Stimulated activated CD8-positive, alpha-beta memory T cell treated with anti-CD3 and anti-CD28 coated beads, Interleukin-15, amount 100 ng/mL, for 4 hours (primary cell): Measurements from ENCODE around the gene NR2F6.

Experiments used
- DNase-seq, 2 donors: peaks; one replicate each; pipeline ENCODE4 v3.0.0-alpha.2; 2020; ENCODE audit warnings: low read depth in 2 of 2

NR2F6 gene

DNA sequence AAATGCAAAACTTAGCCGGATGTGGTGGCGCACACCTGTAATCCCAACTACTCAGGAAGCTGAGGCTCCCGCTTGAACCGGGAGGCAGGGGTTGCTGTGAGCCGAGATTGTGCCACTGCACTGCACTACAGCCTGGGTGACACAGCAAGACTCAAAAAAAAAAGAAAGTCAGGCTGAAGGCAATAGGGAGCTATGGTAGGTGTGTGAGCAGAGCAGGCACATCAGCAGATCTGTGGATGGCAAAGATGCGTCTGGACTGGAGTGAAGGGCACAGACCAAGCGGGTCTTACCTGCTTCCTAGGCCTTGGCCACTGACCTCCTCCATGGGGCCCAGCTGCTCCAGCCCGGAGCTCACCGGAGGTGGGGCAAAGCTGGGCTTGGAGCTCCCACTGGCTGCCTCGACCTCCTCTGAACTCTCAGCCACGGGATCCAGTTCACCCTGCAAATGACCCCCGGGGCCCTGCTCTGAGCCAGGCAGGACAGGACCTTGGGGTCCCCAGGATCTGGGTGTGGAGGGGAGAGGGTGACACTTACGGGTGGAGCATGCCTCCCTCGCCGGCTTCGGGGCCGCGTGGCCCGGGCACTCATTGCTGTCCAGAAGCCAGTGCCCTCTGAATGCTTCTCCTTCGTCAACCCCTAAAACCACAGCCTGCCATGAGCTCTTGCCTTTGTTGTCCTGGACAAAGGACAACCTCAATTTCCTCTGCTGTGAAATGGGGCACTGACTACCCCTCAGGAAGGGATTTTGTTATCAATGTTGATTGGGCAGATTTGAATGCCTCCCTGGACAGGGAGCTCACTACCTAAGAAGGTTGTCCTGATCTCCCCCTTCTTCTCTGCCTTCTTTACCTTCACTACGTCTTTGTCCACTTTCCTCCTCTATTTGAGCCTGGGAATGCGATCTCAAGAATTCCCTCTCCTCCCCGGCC, 18.3 kb upstream of the NR2F6 start:
- DNase-seq, result no peak

DNA sequence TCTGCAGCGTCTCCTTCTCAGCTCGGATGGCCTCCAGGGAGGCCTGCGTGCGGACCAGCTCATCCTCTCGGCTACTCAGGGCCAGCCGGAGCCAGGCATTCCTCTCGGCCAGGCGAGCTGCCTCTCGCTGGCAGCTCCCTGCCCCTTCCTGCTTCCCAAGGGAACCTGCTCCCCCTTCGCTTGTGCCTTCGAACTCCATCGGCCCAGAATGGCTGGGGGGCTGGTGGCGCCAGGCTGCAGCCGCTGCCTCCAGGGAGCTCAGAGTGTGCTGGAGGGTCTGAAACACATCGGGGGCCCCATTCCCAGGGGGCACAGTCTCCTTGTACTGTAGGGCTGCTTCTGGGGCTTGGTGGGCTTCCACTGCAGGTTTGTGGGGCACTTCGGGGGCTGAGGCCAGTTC, 16.8 kb upstream of the NR2F6 start:
- no peak for DNase-seq

DNA sequence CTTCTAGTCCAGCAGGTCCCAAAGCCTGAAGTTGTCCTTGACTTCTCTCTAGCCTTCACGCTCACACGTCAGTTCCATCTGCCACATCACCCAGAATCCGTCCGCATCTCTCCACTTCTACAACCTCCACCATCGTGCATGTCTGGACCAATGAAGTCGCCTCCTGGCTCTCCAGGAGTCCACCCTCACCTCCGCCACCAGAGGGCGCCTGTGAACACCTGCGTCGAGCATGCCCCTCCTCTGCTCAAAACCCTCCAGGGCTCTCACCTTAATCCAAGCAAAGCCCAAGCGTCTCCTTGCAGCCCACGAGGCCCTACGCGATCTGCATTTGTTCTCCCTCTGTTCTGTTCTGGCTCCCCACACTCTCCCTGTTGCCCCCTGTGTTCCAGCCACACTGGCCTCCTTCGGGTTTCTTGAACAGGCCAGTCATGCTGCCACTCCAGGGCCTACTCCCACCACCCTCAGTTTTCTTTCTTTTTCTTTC, 15.2 kb upstream of the NR2F6 start:
- peak; percentile 67 to 77 for DNase-seq

DNA sequence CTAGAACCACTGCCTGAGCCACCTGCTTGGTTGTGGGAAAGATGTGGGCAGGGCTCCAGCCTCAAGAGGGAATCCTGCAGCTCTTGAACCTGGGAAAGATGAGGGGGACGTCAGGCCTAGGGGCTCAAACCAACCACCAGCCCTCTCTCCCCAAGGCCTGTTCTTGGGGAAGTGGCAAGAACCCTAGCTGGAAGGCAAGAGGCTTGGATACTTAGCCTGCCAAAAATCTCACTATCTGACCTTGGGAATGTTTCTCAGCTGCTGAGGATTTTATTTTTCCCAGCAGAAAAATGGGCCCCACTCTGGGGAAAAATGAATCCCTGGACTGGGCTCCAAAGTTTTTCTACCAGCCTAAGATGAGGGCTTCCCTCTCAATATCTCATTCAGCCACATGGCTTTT, 14.2 kb upstream of the NR2F6 start:
- no peak for DNase-seq

DNA sequence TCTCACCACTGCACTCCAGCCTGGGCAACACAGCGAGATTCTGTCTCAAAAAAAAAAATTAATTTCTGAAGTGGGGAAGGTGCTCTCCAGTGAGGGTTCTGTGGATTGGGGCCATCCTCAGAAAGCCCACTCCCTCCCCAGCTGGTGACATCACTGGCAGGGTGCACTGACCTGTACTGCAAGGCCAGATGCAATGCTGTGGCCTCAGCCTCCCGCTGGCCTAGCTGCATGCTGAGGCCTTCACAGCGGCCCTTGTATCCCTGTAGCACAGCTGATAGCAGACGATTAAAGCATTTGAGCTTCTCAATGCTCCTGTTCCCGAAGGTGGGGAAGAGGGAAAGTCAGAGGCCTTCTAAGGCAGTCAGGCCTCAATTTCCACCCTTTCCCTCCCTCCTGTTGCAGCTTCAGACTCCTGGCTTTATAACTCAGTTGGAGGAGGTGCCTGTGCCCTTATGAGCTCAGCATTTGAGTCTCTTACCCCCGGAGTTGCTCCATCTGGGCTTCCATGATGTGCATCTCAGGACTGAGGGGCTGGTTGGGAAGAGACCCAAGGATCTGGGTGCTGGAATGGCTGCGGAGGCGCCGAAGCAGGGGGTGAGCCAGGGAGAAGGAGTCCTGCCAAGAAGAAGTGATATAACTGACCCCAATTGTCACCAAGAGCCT, 13.5 kb upstream of the NR2F6 start:
- DNase-seq, result no peak

DNA sequence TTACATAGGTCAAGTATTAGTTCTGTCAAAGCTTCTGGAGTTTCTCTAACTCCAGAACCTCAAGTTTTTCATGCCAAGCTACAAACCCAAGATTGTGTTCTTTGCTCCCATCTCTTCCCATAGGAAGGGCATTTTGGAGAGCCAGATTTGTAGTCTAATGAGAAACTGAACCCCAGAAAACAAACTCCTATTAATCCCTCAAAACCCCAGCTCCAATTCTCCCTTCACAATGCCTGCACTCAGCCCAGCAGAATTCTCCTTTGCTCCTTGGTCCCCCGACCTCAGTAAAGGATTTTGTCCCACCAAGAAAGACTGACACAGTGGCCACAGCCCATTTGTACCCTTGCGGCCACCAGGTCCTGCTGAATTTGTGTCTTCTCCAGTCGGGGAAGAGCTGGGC, 10.4 kb upstream of the NR2F6 start:
- DNase-seq, result no peak

DNA sequence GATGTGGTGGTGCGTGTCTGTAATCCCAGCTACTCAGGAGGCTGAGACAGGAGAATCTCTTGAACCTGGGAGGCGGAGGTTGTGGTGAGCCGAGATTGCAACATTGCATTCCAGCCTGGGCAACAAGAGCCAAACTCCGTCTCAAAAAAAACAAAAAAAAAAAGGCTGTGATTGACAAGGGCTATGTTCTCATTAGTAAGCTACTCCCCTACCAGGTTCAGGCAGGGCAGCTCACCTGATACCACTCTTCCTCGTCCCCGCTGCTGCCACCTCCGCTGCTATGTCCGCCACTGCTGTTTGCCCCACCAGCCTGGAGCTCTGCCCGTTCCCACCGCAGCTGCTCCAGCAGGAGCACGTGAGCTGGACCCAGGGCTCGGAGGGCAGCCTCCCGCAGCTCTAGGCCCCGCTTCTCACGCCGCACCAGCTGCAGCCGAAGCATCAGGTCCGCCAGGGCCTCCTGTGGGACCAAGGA, 9.5 kb upstream of the NR2F6 start:
- no peak for DNase-seq

DNA sequence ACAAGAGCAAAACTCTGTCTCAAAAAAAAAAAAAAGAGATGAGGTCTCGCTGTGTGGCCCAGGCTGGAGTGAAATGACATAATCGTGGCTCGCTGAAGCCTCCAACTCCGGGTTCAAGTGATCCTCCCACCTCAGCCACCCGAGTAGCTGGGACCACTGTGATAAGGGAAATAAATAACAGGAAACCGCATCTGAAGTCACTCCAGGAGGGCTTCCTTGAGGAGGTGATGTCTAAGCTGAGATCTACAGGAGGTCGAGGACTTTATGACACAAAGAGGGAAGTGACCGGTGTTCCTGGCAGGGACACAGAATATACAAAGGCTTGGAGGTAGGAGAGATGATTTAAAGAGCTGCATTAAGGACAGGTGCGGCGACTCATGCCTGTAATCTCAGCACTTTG, 8.9 kb upstream of the NR2F6 start:
- no peak for DNase-seq

DNA sequence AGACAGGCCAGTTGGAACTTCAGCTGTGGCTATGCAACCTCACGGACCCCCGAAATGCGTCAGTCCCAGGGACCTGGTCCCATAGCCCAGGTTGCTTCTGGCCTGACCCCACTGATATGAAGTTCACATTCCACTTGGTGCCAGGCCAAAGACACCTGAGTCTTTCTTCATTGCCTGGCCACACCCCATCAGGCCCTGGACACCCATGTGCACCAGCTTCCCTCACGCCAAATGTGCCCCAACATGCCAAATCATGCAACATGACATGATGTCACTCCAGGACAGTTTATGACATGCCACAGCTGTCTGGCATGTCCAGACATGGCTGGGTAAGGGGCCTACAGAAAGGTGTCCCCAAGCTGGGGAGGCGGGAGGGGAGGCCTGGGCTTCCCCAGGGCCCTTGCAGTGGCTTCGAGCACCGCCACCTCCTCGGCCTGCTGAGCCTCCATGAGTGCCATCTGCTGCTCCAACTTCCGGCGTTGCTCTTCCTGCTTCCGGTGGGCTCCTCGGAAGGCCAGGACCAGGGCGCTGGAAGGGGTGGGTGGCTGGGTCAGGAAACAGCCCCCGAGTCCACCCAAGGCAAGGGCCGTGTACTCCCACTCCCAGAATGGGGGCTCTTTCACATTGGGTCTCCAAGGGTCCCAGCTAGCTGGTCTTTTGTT, 4.3 kb upstream of the NR2F6 start:
- DNase-seq, result no peak

DNA sequence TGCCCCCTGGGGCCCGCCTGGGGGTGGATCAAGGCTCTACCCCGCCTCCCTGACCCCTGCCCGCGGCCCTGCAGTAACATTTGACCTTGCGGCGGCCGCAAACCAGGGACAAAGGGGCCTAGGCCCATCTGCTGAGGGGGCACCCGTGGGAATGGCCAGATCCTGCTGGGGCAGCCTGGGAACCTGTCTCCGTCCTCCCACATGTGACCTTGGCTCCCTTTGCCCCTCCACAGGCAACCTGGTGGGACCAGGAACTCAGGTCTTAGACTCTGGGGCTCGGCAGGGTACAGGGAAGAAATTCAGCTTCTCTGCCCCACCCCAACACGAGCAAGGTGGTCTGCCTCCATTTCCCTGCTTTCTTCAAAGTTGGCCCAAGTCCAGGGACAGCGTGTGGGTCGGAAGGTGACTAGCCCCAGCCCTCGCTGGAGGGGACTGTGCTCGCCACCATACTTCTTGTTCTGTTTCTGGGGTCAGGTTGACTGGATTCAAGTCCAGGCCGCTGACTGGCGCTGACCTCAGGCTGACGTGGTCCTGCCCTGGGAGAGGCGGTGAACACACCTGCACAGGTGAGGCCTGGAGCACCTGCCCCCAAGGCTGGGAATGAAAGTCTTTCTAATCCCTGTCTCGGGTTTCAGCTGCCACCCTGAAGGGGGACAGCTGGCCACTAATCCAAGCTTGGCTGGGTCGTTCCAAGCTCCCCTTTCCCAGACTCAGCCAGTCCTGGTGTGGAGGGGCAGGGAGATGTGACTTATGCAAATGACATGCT, 2.5 kb upstream of the NR2F6 start:
- no peak for DNase-seq

DNA sequence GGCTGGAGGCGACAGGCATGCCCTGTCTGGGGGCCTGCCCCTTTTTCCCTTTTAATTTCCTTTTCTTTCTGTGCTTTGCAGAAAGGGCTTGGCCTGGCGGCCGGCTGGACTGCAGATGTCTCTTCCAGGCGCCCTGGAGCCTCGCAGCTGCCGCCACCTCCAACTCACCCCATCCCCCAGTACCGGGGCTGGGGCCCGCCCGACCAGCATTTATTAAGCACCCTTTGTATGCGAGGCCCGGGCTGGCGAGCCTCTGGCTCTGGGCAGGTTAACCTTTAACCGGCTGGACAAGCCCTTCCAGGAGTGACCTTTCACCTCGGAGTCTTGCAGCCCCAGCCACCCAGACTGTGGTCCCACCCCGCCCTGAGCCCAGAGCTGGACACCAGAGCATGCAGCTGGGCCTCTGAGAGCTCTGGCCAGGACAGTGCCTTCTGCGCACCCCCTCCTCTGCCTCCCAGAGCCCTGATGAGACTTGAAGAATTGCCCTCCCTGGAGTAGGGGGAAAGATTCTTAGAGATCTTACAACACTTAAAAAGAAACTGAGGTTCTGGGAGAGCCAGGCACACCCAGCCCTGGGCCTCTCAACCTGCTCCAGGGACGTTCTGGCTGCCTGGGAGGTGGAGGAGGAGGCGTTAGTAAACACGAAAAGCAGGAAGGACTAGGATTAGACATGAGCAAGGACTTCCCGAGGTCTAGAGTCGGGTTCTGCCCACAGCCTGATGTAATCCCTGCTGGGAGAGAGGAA, 1.1 kb upstream of the NR2F6 start:
- no peak for DNase-seq

DNA sequence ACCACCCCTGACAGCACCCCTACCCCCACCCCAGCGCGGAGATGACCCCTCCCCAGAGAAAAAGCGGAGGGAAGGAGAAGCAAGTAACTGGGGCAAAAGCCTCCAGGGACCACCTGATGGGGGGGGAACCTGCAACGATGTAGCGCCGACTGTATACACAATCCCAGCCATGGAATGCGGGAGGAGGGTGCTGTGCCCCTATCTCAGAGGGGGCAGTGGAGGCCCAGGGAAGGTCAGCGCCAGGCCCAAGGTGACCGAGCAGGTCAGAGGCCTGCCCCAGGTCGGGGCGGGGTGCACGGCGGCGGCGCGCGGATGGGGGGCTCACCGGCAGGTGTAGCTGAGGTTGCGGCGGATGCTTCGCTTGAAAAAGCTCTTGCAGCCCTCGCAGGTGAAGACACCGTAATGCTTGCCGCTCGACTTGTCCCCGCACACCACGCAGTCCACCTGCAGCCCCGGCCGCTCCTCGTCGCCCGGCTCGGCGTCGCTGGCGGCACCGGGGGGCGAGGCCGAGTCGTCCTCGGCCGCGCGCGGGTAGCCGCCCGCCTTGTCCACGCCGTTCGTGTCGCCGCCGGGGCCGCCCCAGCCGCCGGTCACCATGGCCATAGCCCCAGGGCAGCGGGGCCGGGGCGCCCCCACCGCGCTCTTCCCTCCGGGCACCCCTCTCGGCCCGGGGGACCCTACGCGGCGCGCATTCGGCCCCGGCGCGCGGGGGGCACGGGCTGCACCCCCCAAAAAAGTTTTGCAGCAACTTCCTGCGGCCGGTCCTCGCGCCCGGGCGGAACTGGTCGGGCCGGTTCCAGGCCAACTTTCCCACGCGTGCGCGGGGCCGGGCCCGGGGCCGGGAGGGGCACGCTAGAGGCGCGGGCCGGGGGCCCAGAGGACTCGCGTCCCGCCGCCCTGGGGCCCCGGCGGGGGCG, 843 bp downstream of the NR2F6 start:
- DNase-seq, result no peak

DNA sequence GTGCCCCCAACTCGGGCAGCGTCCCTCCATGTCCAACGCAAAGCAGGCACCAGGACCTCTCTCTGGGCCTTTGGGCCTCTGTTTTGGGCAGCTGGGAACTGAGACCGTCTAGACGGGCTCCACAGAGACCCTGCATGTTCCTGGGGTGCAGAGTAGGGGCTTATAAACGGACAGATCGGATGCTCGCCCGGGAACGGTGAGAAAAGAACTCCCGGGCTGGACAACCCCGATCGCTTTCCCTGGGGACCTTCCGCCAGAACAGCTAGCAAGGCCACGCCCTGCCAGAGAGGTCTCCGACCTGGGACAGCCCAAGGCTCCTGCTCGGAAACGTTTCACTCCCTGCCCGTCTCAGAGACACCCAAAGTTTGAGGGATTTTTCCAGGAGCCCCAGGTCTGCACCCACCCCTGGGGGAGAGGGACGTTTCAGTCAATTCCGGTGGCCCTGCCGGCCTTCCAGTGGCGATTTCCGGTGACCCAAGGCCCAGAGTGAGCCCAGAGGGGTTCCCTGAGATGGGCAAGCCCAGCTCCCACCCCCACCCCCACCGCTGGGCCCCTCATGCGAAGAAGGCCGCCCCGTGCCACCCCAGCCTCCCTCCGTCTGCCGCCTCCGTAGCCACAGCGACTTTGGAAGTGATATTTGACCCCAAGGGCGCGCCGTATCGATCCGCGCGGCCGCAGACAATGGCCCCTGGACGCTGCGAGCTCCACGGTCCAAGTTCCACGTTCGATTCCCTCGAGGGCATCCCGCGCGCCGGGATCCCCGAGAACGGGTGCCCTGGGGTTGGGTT, 1.7 kb downstream of the NR2F6 start:
- DNase-seq, result no peak

DNA sequence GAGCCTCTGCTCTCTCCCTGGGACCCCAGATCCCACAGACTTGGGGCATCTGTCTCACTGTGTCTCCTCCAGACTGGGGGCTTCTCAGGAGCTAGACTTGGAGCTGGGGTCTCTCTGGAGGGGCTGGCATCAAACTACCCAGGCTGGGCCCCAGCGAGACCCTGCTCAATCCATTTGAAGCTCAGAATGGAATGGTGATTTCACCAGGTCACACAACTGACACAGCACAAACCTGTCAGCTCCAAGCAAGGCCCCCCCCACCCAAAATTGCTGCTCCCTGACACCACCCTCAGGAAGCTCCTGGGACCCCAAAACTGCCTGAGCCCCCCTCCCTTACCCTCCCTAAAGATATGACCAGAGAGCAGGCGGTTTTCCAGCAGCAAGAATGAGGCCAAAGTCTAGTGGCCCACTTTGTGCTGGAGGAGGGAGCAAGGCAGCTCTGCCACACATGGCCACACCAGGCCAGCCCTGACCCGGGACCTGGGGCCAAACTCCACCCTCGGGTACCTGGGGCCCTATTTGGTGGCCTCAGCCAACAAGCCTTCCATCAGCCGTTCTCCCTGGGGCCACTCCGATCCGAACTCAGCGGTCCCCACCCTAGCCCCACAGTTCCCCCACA, 2.4 kb downstream of the NR2F6 start:
- DNase-seq, result no peak

DNA sequence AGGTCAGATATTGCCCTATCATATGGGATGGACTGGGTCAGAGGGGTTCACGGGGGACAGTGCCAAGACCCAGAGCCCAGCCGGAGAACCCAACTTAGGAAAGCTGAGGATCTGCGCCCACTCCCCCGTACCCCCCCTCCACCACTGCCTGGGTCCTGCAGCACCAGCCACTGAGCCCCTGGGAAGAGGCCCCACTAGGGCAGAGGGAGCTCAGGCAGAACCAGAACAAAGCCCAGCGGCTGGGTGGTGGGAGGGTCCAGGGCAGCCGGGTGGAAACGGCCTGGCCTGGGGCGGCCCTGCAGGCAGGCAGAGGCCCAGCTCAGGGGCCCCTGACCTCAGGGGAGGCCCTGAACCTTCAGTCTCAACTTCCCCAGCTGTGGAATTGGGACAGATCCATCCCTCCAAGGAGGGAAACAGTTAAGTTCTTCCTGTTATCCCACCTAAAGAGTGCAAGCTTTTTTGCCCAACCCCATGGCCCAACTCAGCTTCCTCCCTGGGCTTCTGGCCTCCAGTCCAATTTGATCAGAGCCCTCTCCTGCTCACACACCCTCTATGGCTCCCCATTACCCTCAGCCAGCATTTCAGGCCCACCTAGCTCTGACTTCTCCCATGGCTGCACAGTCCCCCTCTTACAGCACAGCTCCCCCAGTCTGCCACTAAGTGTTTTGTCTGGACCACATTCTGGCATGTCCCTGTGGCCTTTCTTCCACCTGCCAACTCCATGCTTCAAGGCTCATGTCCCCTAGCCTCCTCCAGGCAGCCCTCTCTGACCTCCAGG, 3.1 kb downstream of the NR2F6 start:
- DNase-seq, result no peak

DNA sequence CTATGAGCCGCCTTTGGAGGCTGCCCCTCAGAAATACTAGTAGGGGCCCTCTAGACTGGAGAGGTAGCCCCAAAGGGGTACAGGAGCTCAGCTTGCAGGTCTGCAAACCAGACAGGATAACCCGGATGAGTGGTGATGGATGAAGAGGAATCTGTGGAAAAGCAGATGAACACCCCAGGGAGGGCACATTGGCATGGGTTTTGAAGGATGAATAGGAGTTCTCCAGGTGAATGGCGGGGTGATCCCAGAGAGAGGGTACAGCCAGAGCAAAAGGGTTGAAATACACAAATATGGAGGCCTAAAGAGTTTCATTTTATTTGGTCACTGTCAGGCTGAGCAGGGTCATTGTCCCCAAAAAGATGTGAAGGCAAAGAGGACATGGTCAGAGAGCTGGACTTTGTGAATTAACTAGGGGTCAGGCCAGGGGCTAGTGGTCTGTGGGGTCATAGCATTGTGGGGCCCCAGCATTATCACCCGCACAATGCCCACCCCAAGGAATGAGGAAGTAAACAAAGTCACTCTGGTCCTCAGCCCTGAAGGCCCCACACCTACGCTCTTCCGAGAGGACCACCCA, 4.8 kb downstream of the NR2F6 start:
- DNase-seq, result no peak

DNA sequence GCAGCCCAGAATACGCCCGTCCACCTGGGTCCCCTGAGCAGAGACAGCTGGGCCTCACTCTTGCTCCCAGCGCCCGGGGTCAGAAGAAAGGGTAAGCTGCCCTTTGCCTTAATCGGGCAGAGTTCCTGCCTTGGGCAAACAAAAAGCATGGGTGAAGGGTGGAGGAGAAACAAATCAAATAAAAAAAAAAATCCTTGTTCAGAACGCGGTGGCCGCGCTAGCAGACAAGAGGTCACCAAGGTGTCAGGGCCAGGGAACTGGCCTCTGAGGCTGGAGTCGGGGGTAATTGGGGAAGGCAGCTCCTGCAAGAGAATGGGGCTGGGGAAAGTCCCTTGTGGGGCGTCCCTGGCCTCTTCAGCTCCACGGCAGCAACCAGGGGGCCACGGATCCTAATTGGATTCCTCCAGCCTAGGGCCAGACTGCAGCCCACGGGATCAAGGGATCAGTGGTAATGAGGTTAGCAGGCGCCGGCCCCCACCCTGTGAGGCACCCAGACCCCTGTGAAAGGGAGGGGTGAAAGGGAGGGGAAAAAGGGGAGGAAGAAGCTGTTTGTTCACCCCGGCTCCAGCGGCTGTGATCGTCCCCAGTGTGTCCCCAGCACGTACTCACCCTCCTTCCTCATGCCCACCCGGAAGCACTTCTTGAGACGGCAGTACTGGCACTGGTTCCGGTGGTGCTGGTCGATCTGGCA, 5.5 kb downstream of the NR2F6 start:
- no peak for DNase-seq
